SH-SY5Y (cell line): Measurements from ENCODE around the gene UBASH3A.

Source experiments
- GATA2 ChIP-seq: IDR thresholded peaks from 2 replicates; pipeline ENCODE4 v1.6.1; 2011; ENCODE audit warnings: mild to moderate bottlenecking, low read depth, low read length
- GATA3 ChIP-seq: IDR thresholded peaks from 2 replicates; pipeline ENCODE4 v1.6.1; 2011; ENCODE audit warnings: low read depth, mild to moderate bottlenecking, low read length, moderate library complexity

DNA sequence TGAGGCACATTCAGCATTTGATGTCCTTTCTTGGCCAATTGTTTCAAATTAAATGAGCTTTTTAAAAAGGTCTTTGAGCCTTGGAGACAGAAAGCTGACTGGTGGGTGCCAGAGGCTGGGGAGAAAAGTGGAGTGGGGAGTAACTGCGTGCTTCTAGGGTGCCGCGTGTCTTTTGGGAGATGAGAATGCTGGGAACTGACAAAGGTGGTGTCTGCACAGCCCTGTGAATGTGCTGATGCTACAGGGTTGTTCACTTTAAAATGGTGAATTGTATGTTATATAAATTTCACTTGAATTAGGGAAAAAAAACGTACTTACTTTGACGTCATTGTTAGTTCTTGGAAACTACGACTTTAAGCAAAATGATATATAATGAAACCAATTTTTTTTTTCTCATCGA lies 29.2 kb upstream of the UBASH3A start:
- TF ChIP-seq GATA2 (no peak), GATA3 (no peak)
